IMR-90 (cell line): ENCODE results near the gene DIAPH2. TPM values are rescaled to one million over a fixed set of nuclear protein-coding genes. Genes with fewer than 3 reads are reported as not detected.

Experiments
- ATAC-seq: fragments of 200-7000 bp; cut with Tn5 transposase; 2 replicates; pipeline ENCODE4 v1.9.1; 2020; ENCODE audit warnings: low read depth, mild to moderate bottlenecking, moderate library complexity
- BruUV-seq: library from RNA; stranded (reverse); fragments of 400-500 nt; replicated peaks from 2 replicates; lab custom pipeline; 2021; lab: Mats Ljungman, UMichigan
- CTCF ChIA-PET: fragments of 300-600 bp; formaldehyde crosslinking; extraction: SDS; loops from one replicate; lab custom pipeline; 2021; ENCODE audit warnings: antibody characterized with exemption; lab: Yijun Ruan, JAX
- POLR2A ChIA-PET: fragments of 300-600 bp; sonication (Branson Sonifier 250); formaldehyde crosslinking; loops from one replicate; lab custom pipeline; 2022; ENCODE audit warnings: antibody characterized with exemption; ENCODE audit not compliant: unreplicated experiment; lab: Charles Lee
- DNase-seq: peaks from one replicate; pipeline ENCODE4 v3.0.0; 2013
- H2AFZ ChIP-seq: replicated peaks from 2 replicates; pipeline ENCODE3; 2013; ENCODE audit warnings: low read length, mild to moderate bottlenecking; ENCODE audit not compliant: poor library complexity
- H2AK5ac ChIP-seq: 2 replicates; pipeline ENCODE4 v1.6.1; 2013; ENCODE audit warnings: low read depth, low read length, inconsistent platforms
- H2AK9ac ChIP-seq: replicated peaks from 2 replicates; pipeline ENCODE3; 2013; ENCODE audit warnings: mild to moderate bottlenecking, low read depth, low read length, moderate library complexity; ENCODE audit not compliant: poor library complexity
- H2BK120ac ChIP-seq: 2 replicates; pipeline ENCODE4 v1.6.1; 2013; ENCODE audit warnings: low read depth, low read length, inconsistent platforms
- H2BK15ac ChIP-seq: 3 replicates; pipeline ENCODE4 v1.6.1; 2013; ENCODE audit warnings: low read depth, low read length, inconsistent platforms
- H2BK20ac ChIP-seq: 2 replicates; pipeline ENCODE4 v1.6.1; 2013; ENCODE audit warnings: low read depth, mild to moderate bottlenecking, inconsistent platforms, low read length, moderate library complexity
- H2BK5ac ChIP-seq: 2 replicates; pipeline ENCODE4 v1.6.1; 2013; ENCODE audit warnings: mild to moderate bottlenecking, low read depth, low read length, inconsistent platforms; ENCODE audit not compliant: poor library complexity, severe bottlenecking
- H3K14ac ChIP-seq: replicated peaks from 2 replicates; pipeline ENCODE4 v1.6.1; 2013; ENCODE audit warnings: low read depth, low read length, inconsistent platforms
- H3K18ac ChIP-seq: 2 replicates; pipeline ENCODE4 v1.6.1; 2013; ENCODE audit warnings: low read depth, low read length, control low read depth
- H3K23ac ChIP-seq: 2 replicates; pipeline ENCODE4 v1.6.1; 2013; ENCODE audit warnings: low read depth, low read length, inconsistent platforms
- H3K27ac ChIP-seq: 2 replicates; pipeline ENCODE4 v1.5.1; 2013; ENCODE audit warnings: mild to moderate bottlenecking, control low read depth, low read length; ENCODE audit not compliant: insufficient read depth
- H3K27me3 ChIP-seq: 2 replicates; pipeline ENCODE4 v1.6.1; 2013; ENCODE audit warnings: low read length; ENCODE audit not compliant: control insufficient read depth, insufficient read depth
- H3K36me3 ChIP-seq: 2 replicates; pipeline ENCODE4 v1.6.1; 2013; ENCODE audit warnings: low read length, mixed read lengths; ENCODE audit not compliant: control insufficient read depth, insufficient read depth
- H3K4ac ChIP-seq: 2 replicates; pipeline ENCODE4 v1.6.1; 2013; ENCODE audit warnings: low read depth, low read length, inconsistent platforms
- H3K4me1 ChIP-seq: 2 replicates; pipeline ENCODE4 v1.6.1; 2013; ENCODE audit warnings: low read length, mixed read lengths; ENCODE audit not compliant: control insufficient read depth, insufficient read depth
- H3K4me2 ChIP-seq: 2 replicates; pipeline ENCODE4 v1.6.1; 2013; ENCODE audit warnings: low read depth, mild to moderate bottlenecking, control low read depth, low read length, moderate library complexity
- H3K4me3 ChIP-seq: 2 replicates; pipeline ENCODE4 v1.5.1; 2013; ENCODE audit warnings: low read depth, mild to moderate bottlenecking, control low read depth, low read length, moderate library complexity; ENCODE audit not compliant: insufficient read depth
- H3K56ac ChIP-seq: 2 replicates; pipeline ENCODE4 v1.6.1; 2013; ENCODE audit warnings: low read length, inconsistent platforms; ENCODE audit not compliant: insufficient read depth; ENCODE audit errors: extremely low read depth
- H3K79me1 ChIP-seq, 2 experiments: 2 replicates each; pipeline ENCODE4 v1.6.1; 2013; ENCODE audit warnings: low read length in 2 of 2, inconsistent platforms in 1 of 2, low read depth in 1 of 2
- H3K9ac ChIP-seq: 2 replicates; pipeline ENCODE4 v1.6.1; 2013; ENCODE audit warnings: low read depth, low read length, control low read depth
- H3K9me1 ChIP-seq: 2 replicates; pipeline ENCODE4 v1.6.1; 2013; ENCODE audit warnings: low read length, inconsistent platforms; ENCODE audit not compliant: insufficient read depth
- H3K9me3 ChIP-seq: 2 replicates; pipeline ENCODE4 v1.6.1; 2013; ENCODE audit warnings: low read length; ENCODE audit not compliant: control insufficient read depth, insufficient read depth
- H4K20me1 ChIP-seq: 2 replicates; pipeline ENCODE4 v1.6.1; 2013; ENCODE audit warnings: low read length, inconsistent platforms; ENCODE audit not compliant: insufficient read depth
- H4K5ac ChIP-seq: 2 replicates; pipeline ENCODE4 v1.6.1; 2013; ENCODE audit warnings: mild to moderate bottlenecking, low read depth, low read length, control low read depth
- H4K8ac ChIP-seq, 2 experiments: 2 replicates each; pipeline ENCODE4 v1.6.1; 2013; ENCODE audit warnings: low read depth in 2 of 2, low read length in 2 of 2, control low read depth in 1 of 2, inconsistent platforms in 1 of 2
- H4K91ac ChIP-seq: 2 replicates; pipeline ENCODE4 v1.6.1; 2013; ENCODE audit warnings: low read depth, low read length, inconsistent platforms; ENCODE audit not compliant: insufficient read depth
- BHLHE40 ChIP-seq: fragments of 150-350 bp; IDR thresholded peaks from 2 replicates; pipeline ENCODE4 v1.6.1; 2016; ENCODE audit warnings: mild to moderate bottlenecking, low read depth, low read length
- CEBPB ChIP-seq: IDR thresholded peaks from 2 replicates; pipeline ENCODE4 v1.6.1; 2012; ENCODE audit warnings: low read depth, low read length, improper control_type of control experiment
- CHD1 ChIP-seq: IDR thresholded peaks from 2 replicates; pipeline ENCODE4 v1.6.1; 2012; ENCODE audit warnings: low read depth, low read length, improper control_type of control experiment
- MAZ ChIP-seq: IDR thresholded peaks from 2 replicates; pipeline ENCODE4 v1.6.1; 2012; ENCODE audit warnings: low read depth, mild to moderate bottlenecking, low read length, improper control_type of control experiment, moderate library complexity, borderline replicate concordance
- NFE2L2 ChIP-seq: fragments of 150-350 bp; IDR thresholded peaks from 2 replicates; pipeline ENCODE4 v1.6.1; 2016; ENCODE audit warnings: low read depth, mild to moderate bottlenecking, low read length
- RCOR1 ChIP-seq: IDR thresholded peaks from 2 replicates; pipeline ENCODE4 v1.6.1; 2012; ENCODE audit warnings: mild to moderate bottlenecking, low read length, improper control_type of control experiment; ENCODE audit not compliant: insufficient replicate concordance
- WGBS, 2 experiments: methylation state at CpG; one replicate each; pipeline versions ENCODE4 v1.1.5 to v1.1.7; 2013; ENCODE audit warnings: missing lambda C conversion rate in 2 of 2; ENCODE audit not compliant: insufficient read length in 1 of 2; ENCODE audit errors: extremely low coverage in 2 of 2; 5-methylcytosine and 5-hydroxymethylcytosine counted together
- dilution Hi-C: fragments of 300-500 bp; cut with HindIII; formaldehyde crosslinking; loops from one replicate; pipeline ENCODE4 v1.14.3; 2018; ENCODE audit warnings: low sequenced_read_pairs; ENCODE audit not compliant: unreplicated experiment
- in situ Hi-C: fragments of 300-500 bp; cut with MboI; formaldehyde crosslinking; loops from 3 replicates; pipeline ENCODE4 v1.14.3; 2019; ENCODE audit warnings: low sequenced_read_pairs, inconsistent platforms, mixed read lengths
- intact Hi-C: fragments of 100-400 bp; cut with micrococcal nuclease; formaldehyde crosslinking; loops from 2 replicates; pipeline ENCODE4 v1.10.0; 2022
- polyA plus RNA-seq, 3 experiments: library from polyadenylated mRNA; depleted of rRNA; stranded (reverse); fragments of >200 nt; gene quantifications; 2 replicates each; pipeline ENCODE4 v1.2.3, GENCODE V29; 2012; ENCODE audit warnings: low replicate concordance in 1 of 3
- total RNA-seq: library from RNA; depleted of rRNA; stranded (reverse); fragments of >200 nt; gene quantifications from 2 replicates; pipeline ENCODE4 v1.2.3, GENCODE V29; 2012
- TF ChIP-seq, protein P1 (sequence below): conservative IDR thresholded peaks from 2 replicates; pipeline ENCODE4 v1.5.1; 2012; ENCODE audit warnings: mild to moderate bottlenecking, low read depth, low read length, improper control_type of control experiment

Gene DIAPH2
- total and polyA plus RNA-seq, 2 of the 4 experiments (the other 2 are of a cell fraction) = 3.6 to 19.9 TPM

DNA sequence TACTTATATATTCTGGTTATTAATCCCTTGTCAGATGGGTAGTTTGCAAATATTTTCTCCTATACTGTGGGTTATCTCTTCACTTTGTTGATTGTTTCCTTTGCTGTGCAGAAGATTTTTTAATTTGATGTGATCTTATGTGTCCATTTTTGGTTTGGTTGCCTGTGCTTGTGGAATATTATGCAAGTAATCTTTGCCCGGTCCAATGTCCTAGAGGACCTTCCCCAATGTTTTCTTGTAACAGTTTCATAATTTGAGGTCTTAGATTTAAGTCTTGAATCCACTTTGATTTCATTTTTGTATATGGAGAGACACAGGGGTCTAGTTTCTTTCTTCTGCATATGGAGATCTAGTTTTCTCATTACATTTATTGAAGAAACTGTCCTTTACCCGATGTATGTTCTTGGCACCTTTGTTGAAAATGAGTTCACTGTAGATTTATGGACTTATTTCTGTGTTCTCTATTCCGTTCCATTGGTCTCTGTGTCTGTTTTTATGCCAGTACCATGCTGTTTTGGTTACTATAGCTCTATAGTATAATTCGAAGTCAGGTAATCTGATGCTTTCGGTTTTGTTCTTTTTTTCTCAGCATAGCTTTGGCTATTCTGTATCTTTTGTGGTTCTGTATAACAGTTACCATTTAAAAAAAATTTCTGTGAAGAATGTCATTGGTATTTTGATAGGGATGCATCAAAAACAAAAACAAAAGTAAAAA is 34.7 kb downstream of the DIAPH2 start:
- Histone ChIP-seq H4K20me1 (no peaks in the 10 kb centered on the region; the same call in 1 of the 2 replicates), H3K36me3 (no peaks in the 10 kb centered on the region), H3K4me2 (no peak overlapping the region), H3K4ac (no peak overlapping the region), H3K9me3 (no peaks in the 10 kb centered on the region), H4K5ac (no peak overlapping the region), H2AK9ac (no peak overlapping the region), H2BK20ac (no peak overlapping the region), H3K56ac (no peak overlapping the region), H3K23ac (no peak overlapping the region), H4K91ac (no peak overlapping the region), H3K27me3 (no peaks in the 10 kb centered on the region), H3K79me1 (peaks cover 0 to 5% of the 10 kb centered on the region in 2 experiments; a peak in 2 of 4 replicates), H2BK15ac (no peak overlapping the region), H3K9me1 (no peaks in the 10 kb centered on the region), H4K8ac (no peak overlapping the region), H3K14ac (no peak overlapping the region), H2BK120ac (no peak overlapping the region), H3K4me3 (no peak overlapping the region), H3K4me1 (no peaks in the 10 kb centered on the region), H2AFZ (no peak overlapping the region), H3K18ac (no peak overlapping the region), H3K27ac (no peak overlapping the region), H3K9ac (no peak overlapping the region), H2BK5ac (no peak overlapping the region), H2AK5ac (no peak overlapping the region)
- DNase-seq (no peak), ATAC-seq (no peak)
- intact Hi-C loops (no loop called here), dilution Hi-C loops (no loop called here), in situ Hi-C loops (no loop called here)
- WGBS, 2 experiments = no CpG with 5 or more reads among the region's 5 CpGs
- ChIA-PET CTCF (no interaction called here), POLR2A (no interaction called here)
- TF ChIP-seq MAZ (no peak), CHD1 (no peak), NFE2L2 (no peak), BHLHE40 (no peak), RCOR1 (no peak), CEBPB (no peak)
- TF ChIP-seq, protein P1, sequence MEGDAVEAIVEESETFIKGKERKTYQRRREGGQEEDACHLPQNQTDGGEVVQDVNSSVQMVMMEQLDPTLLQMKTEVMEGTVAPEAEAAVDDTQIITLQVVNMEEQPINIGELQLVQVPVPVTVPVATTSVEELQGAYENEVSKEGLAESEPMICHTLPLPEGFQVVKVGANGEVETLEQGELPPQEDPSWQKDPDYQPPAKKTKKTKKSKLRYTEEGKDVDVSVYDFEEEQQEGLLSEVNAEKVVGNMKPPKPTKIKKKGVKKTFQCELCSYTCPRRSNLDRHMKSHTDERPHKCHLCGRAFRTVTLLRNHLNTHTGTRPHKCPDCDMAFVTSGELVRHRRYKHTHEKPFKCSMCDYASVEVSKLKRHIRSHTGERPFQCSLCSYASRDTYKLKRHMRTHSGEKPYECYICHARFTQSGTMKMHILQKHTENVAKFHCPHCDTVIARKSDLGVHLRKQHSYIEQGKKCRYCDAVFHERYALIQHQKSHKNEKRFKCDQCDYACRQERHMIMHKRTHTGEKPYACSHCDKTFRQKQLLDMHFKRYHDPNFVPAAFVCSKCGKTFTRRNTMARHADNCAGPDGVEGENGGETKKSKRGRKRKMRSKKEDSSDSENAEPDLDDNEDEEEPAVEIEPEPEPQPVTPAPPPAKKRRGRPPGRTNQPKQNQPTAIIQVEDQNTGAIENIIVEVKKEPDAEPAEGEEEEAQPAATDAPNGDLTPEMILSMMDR = no peak
- BruUV-seq = no TSS peak
